RWPE2 (cell line): ENCODE results near the gene VPS35.

Experiments
- ATAC-seq: fragments of 200-7000 bp; cut with Tn5 transposase; 3 replicates; pipeline ENCODE4 v1.9.1; 2021; ENCODE audit warnings: low read depth
- DNase-seq: peaks from one replicate; pipeline ENCODE4 v3.0.0-alpha.2; 2020; ENCODE audit warnings: low spot score
- H3K27ac ChIP-seq: fragments of 450-650 bp; 2 replicates; pipeline ENCODE4 v1.5.1; 2017; ENCODE audit warnings: mild to moderate bottlenecking; ENCODE audit not compliant: poor library complexity, severe bottlenecking
- H3K27me3 ChIP-seq: fragments of 250-450 bp; sonication (Bioruptor Pico); 2 replicates; pipeline ENCODE4 v1.5.1; 2021; ENCODE audit warnings: mild to moderate bottlenecking, moderate library complexity; ENCODE audit not compliant: insufficient read depth, poor library complexity, severe bottlenecking
- H3K36me3 ChIP-seq: fragments of 250-450 bp; sonication (Bioruptor Pico); 2 replicates; pipeline ENCODE4 v1.5.1; 2020; ENCODE audit warnings: low read depth, mild to moderate bottlenecking, moderate library complexity
- H3K4me1 ChIP-seq: fragments of 250-450 bp; sonication (Bioruptor Pico); 2 replicates; pipeline ENCODE4 v1.5.1; 2021; ENCODE audit warnings: mild to moderate bottlenecking, moderate library complexity; ENCODE audit not compliant: insufficient read depth, poor library complexity, severe bottlenecking
- H3K4me3 ChIP-seq: fragments of 250-450 bp; sonication (Bioruptor Pico); 2 replicates; pipeline ENCODE4 v1.5.1; 2021; ENCODE audit warnings: mild to moderate bottlenecking, moderate library complexity; ENCODE audit not compliant: severe bottlenecking
- H3K9me3 ChIP-seq: fragments of 250-450 bp; sonication (Bioruptor Pico); 2 replicates; pipeline ENCODE4 v1.5.1; 2021; ENCODE audit warnings: mild to moderate bottlenecking, moderate library complexity; ENCODE audit not compliant: severe bottlenecking
- TF ChIP-seq, protein P1 (sequence below): fragments of 450-650 bp; IDR thresholded peaks from one replicate; pipeline ENCODE4 v1.5.1; 2017; ENCODE audit warnings: mild to moderate bottlenecking, moderate library complexity; ENCODE audit not compliant: poor library complexity, severe bottlenecking

Gene VPS35

DNA sequence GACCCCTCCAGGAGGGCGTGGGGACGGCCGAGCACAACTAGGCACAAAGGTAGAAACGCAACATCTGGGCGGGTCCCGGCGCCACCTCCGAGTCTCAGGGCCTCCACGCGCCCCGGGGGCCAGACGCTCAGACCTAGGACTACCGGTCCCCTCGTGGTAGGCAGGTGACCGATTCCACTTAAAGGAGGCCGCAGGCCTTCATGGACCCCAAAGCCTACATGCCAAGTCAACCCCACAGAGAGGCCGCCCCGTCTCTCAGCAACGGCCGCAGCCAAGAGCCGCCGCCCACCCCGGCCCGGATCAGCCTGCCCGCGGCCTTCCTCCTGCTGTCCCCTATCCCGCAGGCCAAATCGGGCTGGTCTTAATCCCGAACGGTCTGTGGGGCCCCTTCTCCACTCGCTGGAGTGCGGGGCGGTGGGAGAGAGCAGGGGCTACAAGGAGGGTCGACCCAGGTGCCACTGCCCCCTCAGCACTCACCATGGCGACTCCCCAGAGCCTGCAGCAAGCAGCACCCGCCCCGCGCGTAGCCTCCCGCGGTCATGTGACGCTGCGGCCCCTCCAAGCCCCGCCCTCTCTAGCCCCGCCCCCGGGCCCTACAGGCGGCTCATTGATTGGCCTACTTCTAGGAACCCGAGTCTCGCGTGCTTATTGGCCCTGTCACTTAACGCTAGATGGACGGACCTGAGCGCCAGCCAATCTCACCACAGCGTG is at the start of gene VPS35:
Gene VPS35 (minus strand): TSS at position 525 of the 711 bp plus-strand sequence. CDS start 45 bp downstream, at position 480.
- peaks cover 42% of the 10 kb centered on the region for H3K36me3 ChIP-seq
- DNase-seq = peak; percentile 99
- TF ChIP-seq, protein P1, sequence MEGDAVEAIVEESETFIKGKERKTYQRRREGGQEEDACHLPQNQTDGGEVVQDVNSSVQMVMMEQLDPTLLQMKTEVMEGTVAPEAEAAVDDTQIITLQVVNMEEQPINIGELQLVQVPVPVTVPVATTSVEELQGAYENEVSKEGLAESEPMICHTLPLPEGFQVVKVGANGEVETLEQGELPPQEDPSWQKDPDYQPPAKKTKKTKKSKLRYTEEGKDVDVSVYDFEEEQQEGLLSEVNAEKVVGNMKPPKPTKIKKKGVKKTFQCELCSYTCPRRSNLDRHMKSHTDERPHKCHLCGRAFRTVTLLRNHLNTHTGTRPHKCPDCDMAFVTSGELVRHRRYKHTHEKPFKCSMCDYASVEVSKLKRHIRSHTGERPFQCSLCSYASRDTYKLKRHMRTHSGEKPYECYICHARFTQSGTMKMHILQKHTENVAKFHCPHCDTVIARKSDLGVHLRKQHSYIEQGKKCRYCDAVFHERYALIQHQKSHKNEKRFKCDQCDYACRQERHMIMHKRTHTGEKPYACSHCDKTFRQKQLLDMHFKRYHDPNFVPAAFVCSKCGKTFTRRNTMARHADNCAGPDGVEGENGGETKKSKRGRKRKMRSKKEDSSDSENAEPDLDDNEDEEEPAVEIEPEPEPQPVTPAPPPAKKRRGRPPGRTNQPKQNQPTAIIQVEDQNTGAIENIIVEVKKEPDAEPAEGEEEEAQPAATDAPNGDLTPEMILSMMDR = peak; percentile 45
- no peaks in the 10 kb centered on the region for H3K27me3 ChIP-seq
- H3K4me3 ChIP-seq = peak within 1 kb of the TSS; percentile 60
- ATAC-seq = peak; percentile 88
- peak within 1 kb of the TSS; percentile 83 for H3K27ac ChIP-seq
- H3K9me3 ChIP-seq = no peaks in the 10 kb centered on the region
- peaks cover 28% of the 10 kb centered on the region for H3K4me1 ChIP-seq

DNA sequence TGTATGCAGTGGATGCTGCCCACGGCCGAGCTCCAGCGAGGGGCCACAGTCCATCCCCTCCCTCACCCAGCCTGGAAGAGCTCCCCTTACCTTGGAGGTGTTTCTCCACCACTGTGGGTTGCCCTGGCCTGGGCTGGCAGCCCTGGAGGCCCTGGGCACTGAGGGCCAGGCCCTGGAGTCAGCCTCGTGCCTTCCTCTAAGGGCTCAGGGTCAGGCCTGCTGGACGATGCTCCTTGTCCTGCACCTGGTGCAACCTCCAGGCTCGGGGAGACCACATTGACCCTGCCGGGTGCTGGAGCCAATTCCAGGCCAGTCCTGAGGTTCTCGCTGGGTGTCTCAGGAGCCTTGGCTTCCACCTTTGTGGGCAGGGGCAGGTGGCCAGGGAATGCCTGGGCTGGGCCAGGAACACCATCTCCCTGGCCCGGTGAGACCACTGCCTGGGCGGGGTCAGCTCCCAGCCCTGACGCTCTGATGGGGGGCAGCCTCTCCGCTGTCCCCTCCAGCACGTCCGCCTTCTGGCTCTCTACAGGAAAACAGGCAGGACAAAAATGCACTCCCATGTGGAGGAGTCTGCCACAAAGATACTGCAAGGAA is 48.7 kb upstream of the VPS35 start:
- H3K27me3 ChIP-seq = no peaks in the 10 kb centered on the region
- no peak overlapping the region for H3K27ac ChIP-seq
- ATAC-seq (no peak), DNase-seq (no peak)
- H3K4me3 ChIP-seq = no peak overlapping the region
- H3K9me3 ChIP-seq = no peaks in the 10 kb centered on the region
- TF ChIP-seq, protein P1 = no peak
- no peaks in the 10 kb centered on the region for H3K36me3 ChIP-seq
- H3K4me1 ChIP-seq = no peaks in the 10 kb centered on the region

DNA sequence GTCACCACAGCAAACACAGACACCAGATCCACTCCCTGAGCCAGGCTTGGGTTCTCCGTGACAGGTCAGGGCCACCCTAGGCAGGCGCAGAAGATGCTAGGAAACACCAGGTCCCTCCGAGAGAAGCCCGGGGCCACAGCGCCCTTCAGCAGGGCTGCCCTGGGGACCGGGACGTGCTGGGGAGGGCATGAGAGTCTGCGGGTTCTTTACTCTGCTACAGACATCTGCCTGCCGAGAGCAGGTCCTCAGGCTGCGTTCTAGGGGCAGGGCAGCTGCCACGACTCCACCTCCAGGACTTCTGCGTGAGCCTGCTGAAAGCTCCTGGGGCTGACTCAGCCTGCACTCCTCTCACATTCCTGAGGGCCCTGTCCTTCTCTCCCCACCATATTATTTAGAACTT is 47.7 kb upstream of the VPS35 start:
- Histone ChIP-seq H3K27me3 (no peaks in the 10 kb centered on the region), H3K4me1 (no peaks in the 10 kb centered on the region), H3K4me3 (no peak overlapping the region), H3K9me3 (no peaks in the 10 kb centered on the region), H3K27ac (no peak overlapping the region), H3K36me3 (no peaks in the 10 kb centered on the region)
- DNase-seq = no peak
- TF ChIP-seq, protein P1 = no peak
- ATAC-seq = peak; percentile 26; the same call in 1 of the 3 replicates

DNA sequence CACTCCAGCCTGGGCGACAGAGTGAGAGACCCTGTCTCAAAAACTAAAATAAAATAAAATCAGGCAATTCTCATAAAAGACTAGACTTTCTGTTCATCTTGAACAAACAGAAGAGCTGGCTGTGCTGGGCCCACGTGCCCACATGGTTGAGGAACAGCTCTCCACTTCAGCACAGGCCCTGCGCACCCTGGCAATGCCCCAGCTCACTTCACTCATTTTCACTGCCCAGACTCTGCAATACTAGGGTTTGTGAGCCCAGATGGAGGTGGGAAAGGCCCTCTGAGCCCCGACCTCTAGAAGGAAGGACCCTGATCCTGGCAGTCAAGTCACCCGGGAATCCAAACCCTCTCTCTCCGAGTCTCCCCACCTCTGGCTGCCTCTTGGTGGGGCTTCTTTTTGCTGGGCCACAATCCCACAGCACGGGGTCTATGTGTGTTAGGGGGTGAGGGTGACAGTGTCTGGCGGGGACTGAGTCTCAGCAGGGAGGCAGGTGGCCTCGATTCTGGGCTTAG is 44.4 kb upstream of the VPS35 start:
- TF ChIP-seq, protein P1 = no peak
- Histone ChIP-seq H3K4me1 (no peaks in the 10 kb centered on the region), H3K27ac (no peak overlapping the region), H3K36me3 (no peaks in the 10 kb centered on the region), H3K27me3 (no peaks in the 10 kb centered on the region), H3K4me3 (no peak overlapping the region), H3K9me3 (no peaks in the 10 kb centered on the region)
- DNase-seq (no peak), ATAC-seq (no peak)
